Lung (tissue), 12 donors: ENCODE measurements around the gene ADPRH. TPM values are rescaled to one million over a fixed set of nuclear protein-coding genes. Genes with fewer than 3 reads are reported as not detected.
A peak's percentile ranks its signal among the peaks of the same experiment; 100 is the strongest.

Source experiments
- ATAC-seq: fragments of 200-7000 bp; cut with Tn5 transposase; one replicate; pipeline ENCODE4 v1.9.1; 2020; ENCODE audit warnings: moderate number of reproducible peaks; ENCODE audit not compliant: insufficient read depth, low FRiP score
- DNase-seq, 3 donors: peaks; one replicate each; pipeline ENCODE4 v3.0.0-alpha.2; 2013 to 2017
- H3K27ac ChIP-seq, 2 donors: one replicate each; pipeline ENCODE4 v1.5.1; 2013; ENCODE audit warnings: mild to moderate bottlenecking in 2 of 2, moderate library complexity in 2 of 2, control low read depth in 1 of 2, inconsistent platforms in 1 of 2, low read depth in 1 of 2, low read length in 1 of 2
- H3K27me3 ChIP-seq, 3 donors: one replicate each; pipeline ENCODE4 v1.5.1; 2013; ENCODE audit warnings: low read length in 2 of 3; ENCODE audit not compliant: control insufficient read depth in 3 of 3, insufficient read depth in 3 of 3
- H3K36me3 ChIP-seq, 4 donors: one replicate each; pipeline ENCODE4 v1.5.1; 2013; ENCODE audit warnings: low read length in 4 of 4, mild to moderate bottlenecking in 1 of 4, moderate library complexity in 1 of 4; ENCODE audit not compliant: control insufficient read depth in 4 of 4, insufficient read depth in 4 of 4
- H3K4me1 ChIP-seq, 5 donors: one replicate each; pipeline ENCODE4 v1.5.1; 2013; ENCODE audit warnings: low read length in 5 of 5, mild to moderate bottlenecking in 2 of 5, moderate library complexity in 1 of 5; ENCODE audit not compliant: control insufficient read depth in 5 of 5, insufficient read depth in 5 of 5
- H3K4me3 ChIP-seq: one replicate; pipeline ENCODE4 v1.5.1; 2013; ENCODE audit warnings: mild to moderate bottlenecking, control low read depth, moderate library complexity
- H3K9ac ChIP-seq, 2 donors: one replicate each; pipeline ENCODE4 v1.5.1; 2013; ENCODE audit warnings: low read length in 2 of 2, control low read depth in 1 of 2; ENCODE audit not compliant: insufficient read depth in 1 of 2
- H3K9me3 ChIP-seq, 4 donors: one replicate each; pipeline ENCODE4 v1.5.1; 2013; ENCODE audit warnings: low read length in 3 of 4, mild to moderate bottlenecking in 1 of 4, moderate library complexity in 1 of 4; ENCODE audit not compliant: control insufficient read depth in 4 of 4, insufficient read depth in 3 of 4
- CTCF ChIP-seq: IDR thresholded peaks from 2 replicates; pipeline ENCODE4 v1.5.1; 2012; ENCODE audit warnings: mild to moderate bottlenecking; ENCODE audit errors: control extremely low read depth, extremely low read depth
- WGBS, 2 donors: extraction: QIAGEN DNeasy Blood & Tissue Kit; methylation state at CpG; one replicate each; pipeline ENCODE4 v1.1.7; 2013; 5-methylcytosine and 5-hydroxymethylcytosine counted together
- polyA plus RNA-seq, 2 donors: library from polyadenylated mRNA; stranded (reverse); fragments of 200-250 nt; gene quantifications; one replicate each; pipeline ENCODE4 v1.2.1, GENCODE V29; 2013
- total RNA-seq, 2 donors: library from RNA; depleted of rRNA in 1 of 2; stranded (reverse); fragments of >200 nt in 1 of 2; gene quantifications; one replicate each; pipeline ENCODE4 v1.2.1, GENCODE V29; 2014 to 2021
- donor health status: control.
- donor health status: control.
- donor health status: Bipolar disorder and iron deficiency.
- donor health status: healthy.
- donor health status: DM: yes; HTN: yes; CAD: no.

The ADPRH gene
- total and polyA plus RNA-seq, 4 donors = 5.4 to 26.3 (median 14.2) TPM

- ATAC-seq (no peak), DNase-seq (no peak)
- H3K4me3 ChIP-seq = no peak overlapping the region
- H3K36me3 ChIP-seq = peaks cover 0 to 2% (median 0%) of the 10 kb centered on the region in 4 donors
- WGBS, 2 donors = 97 to 100% methylated on average over 5 of the region's 5 CpGs
- H3K4me1 ChIP-seq = no peaks in the 10 kb centered on the region
- no peak overlapping the region for H3K27ac ChIP-seq
- H3K9ac ChIP-seq = no peak overlapping the region
- H3K27me3 ChIP-seq = no peaks in the 10 kb centered on the region
- no peak for TF ChIP-seq CTCF
- H3K9me3 ChIP-seq = no peaks in the 10 kb centered on the region
Observed at GRCh38 chr3:119620899-119621298, 41.6 kb downstream of the ADPRH start.

- ATAC-seq (no peak), DNase-seq (no peak)
- no peak overlapping the region for H3K9ac ChIP-seq
- H3K4me3 ChIP-seq = no peak overlapping the region
- peaks cover 0 to 2% (median 0%) of the 10 kb centered on the region in 4 donors for H3K36me3 ChIP-seq
- 87 to 92% methylated on average over 9 of the region's 9 CpGs for WGBS, 2 donors
- H3K4me1 ChIP-seq = peaks cover 0 to 11% (median 0%) of the 10 kb centered on the region in 5 donors
- H3K27ac ChIP-seq = no peak overlapping the region
- no peak for TF ChIP-seq CTCF
- H3K27me3 ChIP-seq = no peaks in the 10 kb centered on the region
- no peaks in the 10 kb centered on the region for H3K9me3 ChIP-seq
Observed at GRCh38 chr3:119624002-119624720, 44.9 kb downstream of the ADPRH start.

- Histone ChIP-seq H3K4me3 (no peak overlapping the region), H3K36me3 (peaks cover 0 to 2% (median 0%) of the 10 kb centered on the region in 4 donors), H3K9me3 (no peaks in the 10 kb centered on the region), H3K27ac (peak overlapping the region in 1 of 2 donors; percentile 37), H3K27me3 (no peaks in the 10 kb centered on the region), H3K4me1 (peaks cover 0 to 13% (median 0%) of the 10 kb centered on the region in 5 donors), H3K9ac (no peak overlapping the region)
- DNase-seq (no peak), ATAC-seq (no peak)
- TF ChIP-seq CTCF = no peak
- 73 to 85% methylated on average over 8 of the region's 8 CpGs for WGBS, 2 donors
Observed at GRCh38 chr3:119625451-119626153, 46.3 kb downstream of the ADPRH start.
